SK-N-SH treated with all-trans-retinoic acid at 6 μM for 48 hours (cell line): ENCODE results near the gene RND2.
A peak's percentile ranks its signal among the peaks of the same experiment; 100 is the strongest.

Experiments
- ARNTL ChIP-seq: fragments of 450-650 bp; formaldehyde crosslinking; IDR thresholded peaks from 2 replicates; pipeline ENCODE4 v1.5.0; 2020; ENCODE audit warnings: low read depth, mild to moderate bottlenecking, moderate library complexity, borderline replicate concordance
- CREB5 ChIP-seq: fragments of 250-450 bp; sonication (Bioruptor Pico); IDR thresholded peaks from 2 replicates; pipeline ENCODE4 v1.5.1; 2020; ENCODE audit warnings: low read depth, mild to moderate bottlenecking, moderate library complexity
- ESRRG ChIP-seq: fragments of 250-450 bp; sonication (Bioruptor Pico); IDR thresholded peaks from 2 replicates; pipeline ENCODE4 v1.6.1; 2021; ENCODE audit warnings: mild to moderate bottlenecking
- ISL1 ChIP-seq: fragments of 250-450 bp; sonication (Bioruptor Pico); IDR thresholded peaks from 2 replicates; pipeline ENCODE4 v2.1.2; 2022; ENCODE audit warnings: mild to moderate bottlenecking, moderate library complexity
- OSR1 ChIP-seq: fragments of 250-450 bp; sonication (Bioruptor Pico); IDR thresholded peaks from 2 replicates; pipeline ENCODE4 v1.8.0; 2022; ENCODE audit warnings: moderate library complexity, mild to moderate bottlenecking, inconsistent platforms
- PATZ1 ChIP-seq: fragments of 250-450 bp; sonication (Bioruptor Pico); IDR thresholded peaks from 2 replicates; pipeline ENCODE4 v1.8.0; 2020; ENCODE audit warnings: mild to moderate bottlenecking, moderate library complexity, borderline replicate concordance
- POU6F1 ChIP-seq: fragments of 250-450 bp; sonication (Bioruptor Pico); IDR thresholded peaks from 2 replicates; pipeline ENCODE4 v1.8.0; 2021; ENCODE audit warnings: low read depth, mild to moderate bottlenecking, moderate library complexity, borderline replicate concordance
- RARB ChIP-seq: fragments of 250-450 bp; sonication (Bioruptor Pico); IDR thresholded peaks from 2 replicates; pipeline ENCODE4 v1.8.0; 2021; ENCODE audit warnings: mild to moderate bottlenecking, moderate library complexity
- TSHZ2 ChIP-seq: fragments of 250-450 bp; sonication (Bioruptor Pico); IDR thresholded peaks from 2 replicates; pipeline ENCODE4 v1.5.0; 2020; ENCODE audit warnings: mild to moderate bottlenecking, moderate library complexity
- ZC3H10 ChIP-seq: fragments of 250-450 bp; sonication (Bioruptor Pico); IDR thresholded peaks from 2 replicates; pipeline ENCODE4 v1.5.1; 2021; ENCODE audit warnings: mild to moderate bottlenecking, moderate library complexity
- ZFP3 ChIP-seq: fragments of 250-450 bp; sonication (Bioruptor Pico); IDR thresholded peaks from 2 replicates; pipeline ENCODE4 v1.5.0; 2020; ENCODE audit warnings: mild to moderate bottlenecking, moderate library complexity
- ZFP30 ChIP-seq: fragments of 450-650 bp; formaldehyde crosslinking; IDR thresholded peaks from 2 replicates; pipeline ENCODE4 v1.5.0; 2022; ENCODE audit warnings: mild to moderate bottlenecking, moderate library complexity
- ZNF70 ChIP-seq: fragments of 450-650 bp; formaldehyde crosslinking; IDR thresholded peaks from 2 replicates; pipeline ENCODE4 v1.5.0; 2020; ENCODE audit warnings: mild to moderate bottlenecking, moderate library complexity
- ZNF8 ChIP-seq: fragments of 450-650 bp; formaldehyde crosslinking; IDR thresholded peaks from 2 replicates; pipeline ENCODE4 v1.5.0; 2020; ENCODE audit warnings: mild to moderate bottlenecking, moderate library complexity

DNA sequence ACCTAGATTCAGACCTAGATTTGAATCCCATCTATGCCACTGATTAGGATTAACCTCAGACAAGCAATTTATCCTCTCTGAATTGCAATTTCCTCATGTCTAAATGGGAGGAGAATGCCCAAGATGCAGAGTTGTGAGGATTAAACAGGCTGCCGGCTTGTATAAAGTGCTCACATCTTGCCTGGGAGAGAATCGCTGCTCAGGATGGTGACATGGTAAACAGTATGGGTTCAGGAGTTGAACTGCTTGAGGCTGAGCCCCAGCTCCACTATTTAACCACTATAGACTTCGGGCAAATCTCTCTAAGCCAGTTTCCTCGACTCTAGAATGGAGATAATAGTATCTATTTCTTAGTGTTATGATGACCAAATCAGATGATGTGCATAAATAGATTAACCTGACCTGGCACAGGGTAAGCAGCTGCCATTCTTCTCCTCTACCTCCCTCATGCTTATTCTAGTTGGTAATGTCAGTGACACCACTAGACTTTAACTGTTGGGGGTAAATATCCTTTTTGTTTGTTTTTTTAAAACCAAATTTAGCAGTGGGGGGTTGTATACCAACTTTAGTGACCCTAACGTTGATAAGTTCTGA, 27.5 kb upstream of the RND2 start:
- TF ChIP-seq CREB5: no peak
- TF ChIP-seq ARNTL: no peak
- no peak for TF ChIP-seq POU6F1 (CRISPR knock-in tag)
- TF ChIP-seq ESRRG (CRISPR knock-in tag): no peak
- no peak for TF ChIP-seq ISL1
- no peak for TF ChIP-seq ZNF8
- TF ChIP-seq ZFP30 (CRISPR knock-in tag): no peak
- TF ChIP-seq ZFP3 (CRISPR knock-in tag): no peak
- TF ChIP-seq ZC3H10: no peak
- no peak for TF ChIP-seq PATZ1 (CRISPR knock-in tag)
- TF ChIP-seq RARB: no peak
- TF ChIP-seq ZNF70 (CRISPR knock-in tag): peak; percentile 65
- TF ChIP-seq TSHZ2 (CRISPR knock-in tag): no peak
- TF ChIP-seq OSR1 (CRISPR knock-in tag): no peak
